ENCODE results near the gene CDK4. TPM values are rescaled to one million over a fixed set of nuclear protein-coding genes. Genes with fewer than 3 reads are reported as not detected.
A peak's percentile ranks its signal among the peaks of the same experiment; 100 is the strongest.

The CDK4 gene
- total and polyA plus RNA-seq, 2 of the 13 experiments (the other 11 are each of a cell fraction or from before 2014, with no cell fraction given): 191 to 209 TPM

DNA sequence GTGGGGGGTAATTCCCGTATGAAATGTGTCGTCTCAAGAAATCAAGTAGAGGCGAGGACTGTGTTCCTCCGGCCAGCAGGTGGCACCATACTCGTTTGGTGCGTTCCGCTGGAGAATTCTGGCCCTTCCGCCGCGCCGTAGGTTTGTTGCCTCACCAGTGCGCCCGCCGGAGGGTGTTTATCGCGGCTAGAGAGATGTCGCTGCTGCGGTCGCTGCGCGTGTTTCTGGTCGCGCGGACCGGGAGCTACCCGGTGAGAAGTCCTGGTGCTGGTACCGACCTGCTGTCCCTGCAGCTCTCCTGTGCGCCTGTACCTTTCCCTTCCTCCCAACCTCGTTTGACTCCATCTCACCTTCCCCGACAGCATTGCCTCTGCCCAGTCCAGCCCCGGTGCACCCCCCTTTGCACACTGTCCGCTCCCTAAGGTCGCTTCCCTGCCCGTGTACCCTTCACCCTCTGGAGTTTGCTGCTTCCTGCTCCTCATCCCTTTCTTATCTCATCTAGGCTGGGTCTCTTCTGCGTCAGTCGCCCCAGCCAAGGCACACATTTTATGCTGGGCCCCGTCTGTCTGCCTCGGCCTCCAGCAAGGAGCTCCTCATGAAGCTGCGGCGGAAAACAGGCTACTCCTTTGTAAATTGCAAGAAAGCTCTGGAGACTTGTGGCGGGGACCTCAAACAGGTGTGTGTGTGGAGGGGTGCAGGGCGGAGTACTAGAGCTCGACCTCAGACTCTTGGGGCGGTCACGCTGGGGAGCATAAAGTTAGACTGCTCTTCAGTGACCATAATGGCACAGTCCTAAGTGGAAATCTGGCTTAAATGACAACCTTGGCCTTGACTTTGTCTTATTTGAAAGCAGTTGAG, 30.7 kb upstream of the CDK4 start, which contains the start of gene TSFM (continued):
- TF ChIP-seq, protein P1, sequence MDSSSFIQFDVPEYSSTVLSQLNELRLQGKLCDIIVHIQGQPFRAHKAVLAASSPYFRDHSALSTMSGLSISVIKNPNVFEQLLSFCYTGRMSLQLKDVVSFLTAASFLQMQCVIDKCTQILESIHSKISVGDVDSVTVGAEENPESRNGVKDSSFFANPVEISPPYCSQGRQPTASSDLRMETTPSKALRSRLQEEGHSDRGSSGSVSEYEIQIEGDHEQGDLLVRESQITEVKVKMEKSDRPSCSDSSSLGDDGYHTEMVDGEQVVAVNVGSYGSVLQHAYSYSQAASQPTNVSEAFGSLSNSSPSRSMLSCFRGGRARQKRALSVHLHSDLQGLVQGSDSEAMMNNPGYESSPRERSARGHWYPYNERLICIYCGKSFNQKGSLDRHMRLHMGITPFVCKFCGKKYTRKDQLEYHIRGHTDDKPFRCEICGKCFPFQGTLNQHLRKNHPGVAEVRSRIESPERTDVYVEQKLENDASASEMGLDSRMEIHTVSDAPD (CRISPR knock-in tag; IDR thresholded peaks at IDR 0.05): no peak
- TF ChIP-seq PPARG (CRISPR knock-in tag; conservative IDR thresholded peaks at IDR 0.05) (peak; percentile 49; the same call in 1 of the 2 replicates), ZFP1 (CRISPR knock-in tag; IDR thresholded peaks at IDR 0.05) (no peak), ZFP90 (CRISPR knock-in tag; IDR thresholded peaks at IDR 0.05; ENCODE audit: borderline replicate concordance) (peak; percentile 61; the same call in 1 of the 2 replicates), FOXM1 (CRISPR knock-in tag; IDR thresholded peaks at IDR 0.05) (no peak), CREB1 (IDR thresholded peaks at IDR 0.05) (peak; percentile 41; the same call in 1 of the 2 replicates), CREB1 (CRISPR knock-in tag; IDR thresholded peaks at IDR 0.05) (peak; percentile 95), CBX1 (IDR thresholded peaks at IDR 0.05; ENCODE audit: low read depth) (peak; percentile 45), ZNF839 (CRISPR knock-in tag; IDR thresholded peaks at IDR 0.05; ENCODE audit: borderline replicate concordance) (no peak), ZNF768 (CRISPR knock-in tag; IDR thresholded peaks at IDR 0.05) (peak; percentile 66; the same call in 1 of the 2 replicates), HNRNPH1 (optimal IDR thresholded peaks at IDR 0.05; ENCODE audit: low read depth, low read length) (peak; percentile 23), NR3C1 (CRISPR knock-in tag; IDR thresholded peaks at IDR 0.05) (no peak), SUZ12 (IDR thresholded peaks at IDR 0.05; ENCODE audit: low read depth, low read length) (no peak), TBX2 (CRISPR knock-in tag; IDR thresholded peaks at IDR 0.05; ENCODE audit: borderline replicate concordance) (peak; percentile 88), ZNF382 (CRISPR knock-in tag; IDR thresholded peaks at IDR 0.05; ENCODE audit: borderline replicate concordance) (no peak), CHCHD3 (CRISPR knock-in tag; IDR thresholded peaks at IDR 0.05) (no peak)
- TF ChIP-seq, protein P2, sequence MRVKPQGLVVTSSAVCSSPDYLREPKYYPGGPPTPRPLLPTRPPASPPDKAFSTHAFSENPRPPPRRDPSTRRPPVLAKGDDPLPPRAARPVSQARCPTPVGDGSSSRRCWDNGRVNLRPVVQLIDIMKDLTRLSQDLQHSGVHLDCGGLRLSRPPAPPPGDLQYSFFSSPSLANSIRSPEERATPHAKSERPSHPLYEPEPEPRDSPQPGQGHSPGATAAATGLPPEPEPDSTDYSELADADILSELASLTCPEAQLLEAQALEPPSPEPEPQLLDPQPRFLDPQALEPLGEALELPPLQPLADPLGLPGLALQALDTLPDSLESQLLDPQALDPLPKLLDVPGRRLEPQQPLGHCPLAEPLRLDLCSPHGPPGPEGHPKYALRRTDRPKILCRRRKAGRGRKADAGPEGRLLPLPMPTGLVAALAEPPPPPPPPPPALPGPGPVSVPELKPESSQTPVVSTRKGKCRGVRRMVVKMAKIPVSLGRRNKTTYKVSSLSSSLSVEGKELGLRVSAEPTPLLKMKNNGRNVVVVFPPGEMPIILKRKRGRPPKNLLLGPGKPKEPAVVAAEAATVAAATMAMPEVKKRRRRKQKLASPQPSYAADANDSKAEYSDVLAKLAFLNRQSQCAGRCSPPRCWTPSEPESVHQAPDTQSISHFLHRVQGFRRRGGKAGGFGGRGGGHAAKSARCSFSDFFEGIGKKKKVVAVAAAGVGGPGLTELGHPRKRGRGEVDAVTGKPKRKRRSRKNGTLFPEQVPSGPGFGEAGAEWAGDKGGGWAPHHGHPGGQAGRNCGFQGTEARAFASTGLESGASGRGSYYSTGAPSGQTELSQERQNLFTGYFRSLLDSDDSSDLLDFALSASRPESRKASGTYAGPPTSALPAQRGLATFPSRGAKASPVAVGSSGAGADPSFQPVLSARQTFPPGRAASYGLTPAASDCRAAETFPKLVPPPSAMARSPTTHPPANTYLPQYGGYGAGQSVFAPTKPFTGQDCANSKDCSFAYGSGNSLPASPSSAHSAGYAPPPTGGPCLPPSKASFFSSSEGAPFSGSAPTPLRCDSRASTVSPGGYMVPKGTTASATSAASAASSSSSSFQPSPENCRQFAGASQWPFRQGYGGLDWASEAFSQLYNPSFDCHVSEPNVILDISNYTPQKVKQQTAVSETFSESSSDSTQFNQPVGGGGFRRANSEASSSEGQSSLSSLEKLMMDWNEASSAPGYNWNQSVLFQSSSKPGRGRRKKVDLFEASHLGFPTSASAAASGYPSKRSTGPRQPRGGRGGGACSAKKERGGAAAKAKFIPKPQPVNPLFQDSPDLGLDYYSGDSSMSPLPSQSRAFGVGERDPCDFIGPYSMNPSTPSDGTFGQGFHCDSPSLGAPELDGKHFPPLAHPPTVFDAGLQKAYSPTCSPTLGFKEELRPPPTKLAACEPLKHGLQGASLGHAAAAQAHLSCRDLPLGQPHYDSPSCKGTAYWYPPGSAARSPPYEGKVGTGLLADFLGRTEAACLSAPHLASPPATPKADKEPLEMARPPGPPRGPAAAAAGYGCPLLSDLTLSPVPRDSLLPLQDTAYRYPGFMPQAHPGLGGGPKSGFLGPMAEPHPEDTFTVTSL (CRISPR knock-in tag; IDR thresholded peaks at IDR 0.05; ENCODE audit: borderline replicate concordance): peak; percentile 70; the same call in 1 of the 2 replicates
- TF ChIP-seq, protein P3, sequence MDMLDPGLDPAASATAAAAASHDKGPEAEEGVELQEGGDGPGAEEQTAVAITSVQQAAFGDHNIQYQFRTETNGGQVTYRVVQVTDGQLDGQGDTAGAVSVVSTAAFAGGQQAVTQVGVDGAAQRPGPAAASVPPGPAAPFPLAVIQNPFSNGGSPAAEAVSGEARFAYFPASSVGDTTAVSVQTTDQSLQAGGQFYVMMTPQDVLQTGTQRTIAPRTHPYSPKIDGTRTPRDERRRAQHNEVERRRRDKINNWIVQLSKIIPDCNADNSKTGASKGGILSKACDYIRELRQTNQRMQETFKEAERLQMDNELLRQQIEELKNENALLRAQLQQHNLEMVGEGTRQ (IDR thresholded peaks at IDR 0.05; ENCODE audit: low read depth, low read length): no peak
- TF ChIP-seq, protein P3 (CRISPR knock-in tag; IDR thresholded peaks at IDR 0.05; ENCODE audit: borderline replicate concordance): no peak
- TF ChIP-seq, protein P4, sequence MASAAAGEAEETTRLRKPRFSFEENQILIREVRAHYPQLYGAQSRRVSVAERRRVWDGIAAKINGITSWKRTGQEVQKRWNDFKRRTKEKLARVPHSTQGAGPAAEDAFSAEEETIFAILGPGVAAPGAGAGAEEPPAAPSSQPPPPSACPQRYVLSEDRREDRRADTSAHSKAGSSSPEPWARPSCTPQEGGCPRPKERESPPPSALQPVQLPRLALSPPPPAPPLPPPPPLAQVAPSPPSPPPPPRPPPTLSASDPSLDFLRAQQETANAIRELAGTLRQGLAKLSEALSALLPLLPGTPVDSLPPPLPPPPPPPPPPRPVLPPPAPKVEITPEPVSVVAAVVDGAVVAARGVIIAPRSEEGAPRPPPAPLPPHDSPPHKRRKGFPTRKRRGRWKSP (CRISPR knock-in tag; IDR thresholded peaks at IDR 0.05): peak; percentile 71
